Activated CD4-positive, CD25-positive, alpha-beta regulatory T cell treated with anti-CD3 and anti-CD28 coated beads, Interleukin-2, amount 50 U/mL, for 16 hours (primary cell): ENCODE data around the gene DOK7.

Experiments
- DNase-seq: peaks from one replicate; pipeline ENCODE4 v3.0.0-alpha.2; 2020; ENCODE audit warnings: low read depth, low spot score

DOK7 gene

GRCh38 chr4:3462790-3463415 is at the start of gene DOK7:
DOK7 (plus strand) TSS chr4:3463306; CDS start chr4:3463376, 70 bp downstream.
- no peak for DNase-seq

- DNase-seq = no peak
Observed at GRCh38 chr4:3413675-3414420, 49.3 kb upstream of the DOK7 start.

- no peak for DNase-seq
Observed at GRCh38 chr4:3414421-3415279, 48.5 kb upstream of the DOK7 start.

- no peak for DNase-seq
Observed at GRCh38 chr4:3415471-3416141, 47.5 kb upstream of the DOK7 start.

- no peak for DNase-seq
Observed at GRCh38 chr4:3416270-3416669, 46.8 kb upstream of the DOK7 start.

- no peak for DNase-seq
Observed at GRCh38 chr4:3416821-3417221, 46.3 kb upstream of the DOK7 start.

GRCh38 chr4:3417448-3417847 is 45.7 kb upstream of the DOK7 start:
- DNase-seq = no peak

- no peak for DNase-seq
Observed at GRCh38 chr4:3418029-3418762, 44.9 kb upstream of the DOK7 start.

GRCh38 chr4:3419836-3420605 is 43.1 kb upstream of the DOK7 start:
- DNase-seq = no peak

GRCh38 chr4:3420606-3420955 is 42.5 kb upstream of the DOK7 start:
- no peak for DNase-seq

GRCh38 chr4:3420956-3421355 is 42.1 kb upstream of the DOK7 start:
- no peak for DNase-seq

GRCh38 chr4:3421470-3421869 is 41.6 kb upstream of the DOK7 start:
- no peak for DNase-seq

GRCh38 chr4:3422241-3422801 is 40.8 kb upstream of the DOK7 start:
- DNase-seq = no peak

- no peak for DNase-seq
Observed at GRCh38 chr4:3422808-3423297, 40.3 kb upstream of the DOK7 start.

- no peak for DNase-seq
Observed at GRCh38 chr4:3423406-3423805, 39.7 kb upstream of the DOK7 start.

- no peak for DNase-seq
Observed at GRCh38 chr4:3423952-3424351, 39.2 kb upstream of the DOK7 start.

- no peak for DNase-seq
Observed at GRCh38 chr4:3424522-3425095, 38.5 kb upstream of the DOK7 start.

- no peak for DNase-seq
Observed at GRCh38 chr4:3426465-3427133, 36.5 kb upstream of the DOK7 start.

GRCh38 chr4:3427134-3427476 is 36.0 kb upstream of the DOK7 start:
- DNase-seq = no peak
